ELF-1 (cell line): ENCODE data around the gene PNPLA5.
A peak's percentile ranks its signal among the peaks of the same experiment; 100 is the strongest.

Experiments
- DNase-seq: peaks from one replicate; pipeline ENCODE4 v3.0.0-alpha.2; 2016; ENCODE audit warnings: low read depth, low spot score

Gene PNPLA5

GRCh38 chr22:43881091-43882061, 10.4 kb downstream of the PNPLA5 start:
- DNase-seq, result no peak

GRCh38 chr22:43880541-43880991, 11.2 kb downstream of the PNPLA5 start:
- DNase-seq, result no peak

GRCh38 chr22:43879901-43880540, 11.8 kb downstream of the PNPLA5 start:
- no peak for DNase-seq

- no peak for DNase-seq
Measured at GRCh38 chr22:43878831-43879550, 12.8 kb downstream of the PNPLA5 start.

GRCh38 chr22:43878079-43878795, 13.6 kb downstream of the PNPLA5 start:
- peak; percentile 34 for DNase-seq

GRCh38 chr22:43876866-43877509, 14.8 kb downstream of the PNPLA5 start:
- DNase-seq, result peak; percentile 27

- no peak for DNase-seq
Measured at GRCh38 chr22:43869799-43870198, 22.0 kb downstream of the PNPLA5 start.

- peak; percentile 76 for DNase-seq
Measured at GRCh38 chr22:43869001-43869400, 22.8 kb downstream of the PNPLA5 start.

GRCh38 chr22:43867839-43868635, 23.8 kb downstream of the PNPLA5 start:
- DNase-seq, result peak; percentile 92

- DNase-seq, result no peak
Measured at GRCh38 chr22:43862882-43863202, 29.0 kb downstream of the PNPLA5 start.

GRCh38 chr22:43862074-43862881, 29.5 kb downstream of the PNPLA5 start, which contains the start of gene SULT4A1:
TSS of gene SULT4A1 (minus strand) at chr22:43862513. CDS start at chr22:43862382, 131 bp downstream.
- DNase-seq, result peak; percentile 52

- DNase-seq, result no peak
Measured at GRCh38 chr22:43861529-43861928, 30.3 kb downstream of the PNPLA5 start.

- DNase-seq, result peak; percentile 33
Measured at GRCh38 chr22:43860831-43861230, 31.0 kb downstream of the PNPLA5 start.

- DNase-seq, result no peak
Measured at GRCh38 chr22:43860126-43860525, 31.7 kb downstream of the PNPLA5 start.

GRCh38 chr22:43859621-43860020, 32.2 kb downstream of the PNPLA5 start:
- DNase-seq, result no peak

- DNase-seq, result no peak
Measured at GRCh38 chr22:43859176-43859575, 32.6 kb downstream of the PNPLA5 start.

- no peak for DNase-seq
Measured at GRCh38 chr22:43858156-43858895, 33.5 kb downstream of the PNPLA5 start.

GRCh38 chr22:43857367-43857766, 34.4 kb downstream of the PNPLA5 start:
- DNase-seq, result no peak
